Measurements from ENCODE around the gene SAMD4A. TPM values are rescaled to one million over a fixed set of nuclear protein-coding genes. Genes with fewer than 3 reads are reported as not detected.

The SAMD4A gene
- total and polyA plus RNA-seq, 2 of the 4 experiments (the other 2 are of a cell fraction) = 22.9 to 38.2 TPM

DNA sequence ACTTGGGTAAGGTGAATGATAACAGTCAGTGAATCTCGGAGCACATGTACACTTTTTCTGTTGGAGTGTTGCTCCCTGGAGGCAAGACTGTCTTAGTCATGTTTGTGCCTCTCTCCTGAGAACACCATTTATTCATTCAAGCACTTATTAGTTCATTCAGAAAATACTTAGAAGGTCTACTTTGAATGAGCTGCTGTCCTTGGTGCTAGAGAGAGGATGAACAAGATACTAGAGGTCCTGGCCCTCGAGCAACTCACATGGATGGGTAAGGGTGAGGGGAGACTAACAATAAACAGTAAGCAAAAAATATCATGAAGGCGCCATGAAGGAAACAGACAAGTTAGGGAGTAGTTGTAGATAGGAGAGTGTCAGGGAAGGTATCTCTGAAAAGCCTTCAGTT, 17.1 kb upstream of the SAMD4A start:
- Histone ChIP-seq H3K27ac (ENCODE audit: insufficient read depth, low read length) (peak overlapping the region; percentile 63; the same call in 1 of the 2 replicates), H4K91ac (ENCODE audit: insufficient read depth, low read depth, low read length) (0 out of 2 replicates have a peak overlapping the region, but pooled peaks have one; percentile 23), H3K4ac (ENCODE audit: low read depth, low read length) (peak overlapping the region; percentile 17; the same call in 1 of the 2 replicates), H3K4me2 (ENCODE audit: low read depth, low read length) (peak overlapping the region; percentile 52; the same call in 1 of the 2 replicates), H2BK5ac (ENCODE audit: low read depth, low read length, poor library complexity, severe bottlenecking) (no peak overlapping the region), H3K4me3 (ENCODE audit: insufficient read depth, low read depth, low read length) (no peak overlapping the region), H3K14ac (replicated peaks; ENCODE audit: low read depth, low read length) (no peak overlapping the region; the same call in 1 of the 2 replicates), H3K4me1 (ENCODE audit: control insufficient read depth, insufficient read depth, low read length) (peaks cover 9% of the 10 kb centered on the region), H3K9me1 (ENCODE audit: insufficient read depth, low read length) (peaks cover 11% of the 10 kb centered on the region), H2AFZ (replicated peaks; ENCODE audit: low read length, poor library complexity) (peak overlapping the region; percentile 15), H3K9ac (ENCODE audit: low read depth, low read length) (no peak overlapping the region), H2BK15ac (ENCODE audit: low read depth, low read length) (no peak overlapping the region; the same call in 2 of the 3 replicates), H3K56ac (ENCODE audit: extremely low read depth, insufficient read depth, low read length) (no peak overlapping the region), H4K8ac (ENCODE audit: low read depth in 2 of 2, low read length in 2 of 2) (no peak overlapping the region), H2BK20ac (ENCODE audit: low read depth, low read length) (no peak overlapping the region), H3K36me3 (ENCODE audit: control insufficient read depth, insufficient read depth, low read length) (no peaks in the 10 kb centered on the region), H3K18ac (ENCODE audit: low read depth, low read length) (peak overlapping the region; percentile 13; the same call in 1 of the 2 replicates), H3K9me3 (ENCODE audit: control insufficient read depth, insufficient read depth, low read length) (no peaks in the 10 kb centered on the region), H3K23ac (ENCODE audit: low read depth, low read length) (no peak overlapping the region), H4K5ac (ENCODE audit: low read depth, low read length) (no peak overlapping the region), H3K79me1 (ENCODE audit: low read depth in 1 of 2, low read length in 2 of 2) (no peaks in the 10 kb centered on the region; a peak in 1 of 4 replicates), H3K27me3 (ENCODE audit: control insufficient read depth, insufficient read depth, low read length) (no peaks in the 10 kb centered on the region), H2AK5ac (ENCODE audit: low read depth, low read length) (no peak overlapping the region), H4K20me1 (ENCODE audit: insufficient read depth, low read length) (peaks cover 8% of the 10 kb centered on the region; the same call in 1 of the 2 replicates), H2BK120ac (ENCODE audit: low read depth, low read length) (no peak overlapping the region), H2AK9ac (replicated peaks; ENCODE audit: low read depth, low read length, poor library complexity) (no peak overlapping the region)
- ChIA-PET POLR2A (ENCODE audit: unreplicated experiment) (no interaction called here), CTCF (interaction anchor here (0.7 kb wide), 1 partner anchor 15 kb away, joined by 3 read pairs; no protein-coding TSS in a partner anchor)
- BruUV-seq (replicated peaks) = no TSS peak
- intact Hi-C loops (cut with micrococcal nuclease) (no loop called here), dilution Hi-C loops (cut with HindIII; ENCODE audit: low sequenced_read_pairs, unreplicated experiment) (no loop called here), in situ Hi-C loops (cut with MboI; ENCODE audit: low sequenced_read_pairs) (loop anchor here (10.0 kb wide), 1 partner anchor 255 kb away; no protein-coding TSS in a partner anchor)
- DNase-seq (peak; percentile 47), ATAC-seq (ENCODE audit: low read depth) (peak; percentile 61)
- 100% methylated on average over 1 of the region's 3 CpGs; no CpG with 5 or more reads in 1 of the 2 experiments for WGBS, 2 experiments (ENCODE audit: extremely low coverage in 2 of 2, insufficient read length in 1 of 2)
- TF ChIP-seq RCOR1 (IDR thresholded peaks at IDR 0.05; ENCODE audit: insufficient replicate concordance, low read length) = peak; percentile 25
- TF ChIP-seq MAFK (IDR thresholded peaks at IDR 0.05; ENCODE audit: low read depth, low read length) = no peak
